Measurements from ENCODE around the gene CCDC24.

Gene CCDC24

DNA sequence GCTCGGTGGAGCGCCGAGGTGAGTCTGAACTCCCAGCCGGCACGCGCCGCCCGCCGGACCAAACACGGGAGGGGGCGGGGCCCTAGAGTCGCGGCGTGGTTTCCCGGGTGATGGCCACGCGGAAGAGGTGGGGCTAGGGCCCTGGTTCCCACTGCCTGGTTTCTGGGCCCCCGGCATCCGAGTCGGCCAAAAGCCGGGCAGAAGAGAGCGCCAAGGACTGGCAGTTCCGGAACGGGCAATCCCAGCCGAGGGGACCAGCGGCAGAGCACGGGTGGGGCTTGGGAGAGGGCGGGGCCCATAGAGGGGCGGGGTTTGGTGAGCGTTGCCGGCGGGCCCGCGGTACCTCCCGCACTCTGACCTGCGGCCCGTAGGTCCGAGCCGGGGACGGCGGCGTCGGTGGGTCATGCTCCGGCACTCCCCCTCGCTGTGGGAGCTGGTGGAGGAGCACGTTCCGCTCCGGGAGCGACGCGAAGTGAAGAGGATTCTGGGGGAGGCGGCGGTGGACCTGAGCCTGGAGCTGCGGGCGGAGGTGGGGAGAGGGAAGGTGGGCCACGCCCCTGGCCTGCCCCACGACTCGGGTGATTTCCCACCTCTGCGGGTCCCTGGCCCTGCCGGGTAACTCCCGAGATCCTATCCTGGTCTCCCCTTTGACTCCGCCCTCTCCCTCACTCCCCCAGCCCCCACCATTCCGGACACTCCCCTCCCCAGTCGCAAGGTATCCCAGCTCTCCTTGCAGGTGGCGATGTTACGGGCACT is at the start of gene CCDC24:
CCDC24 (plus strand) TSS at position 124 of the 756 bp plus-strand sequence; CDS start at position 404, 280 bp downstream.
- DNase-seq (ENCODE audit: extremely low read depth in 1 of 2, low read depth in 1 of 2), result peak; percentile 57 to 72

GRCh38 chr1:43942411-43942810 is 49.0 kb upstream of the CCDC24 start:
- no peak for DNase-seq (ENCODE audit: extremely low read depth in 1 of 2, low read depth in 1 of 2)

DNA sequence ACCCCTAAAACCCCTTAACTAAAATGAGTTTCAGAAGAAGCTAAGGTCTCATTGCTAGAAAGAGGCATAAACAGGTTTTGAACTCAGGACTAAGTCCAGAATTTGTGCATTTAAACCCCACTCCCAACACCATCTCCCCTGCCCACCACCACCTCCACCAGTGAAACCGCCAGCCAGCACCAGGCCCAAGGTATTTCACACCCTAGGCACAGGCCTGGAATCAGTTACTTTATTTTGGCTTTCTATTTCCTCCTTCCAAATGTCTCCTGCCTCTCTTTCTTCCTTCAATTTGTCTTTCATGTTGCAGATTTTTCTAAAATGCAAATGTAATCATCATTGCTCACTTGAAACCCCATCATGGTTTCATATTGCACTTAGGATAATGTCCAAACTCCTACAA is 46.5 kb upstream of the CCDC24 start:
- DNase-seq (ENCODE audit: extremely low read depth in 1 of 2, low read depth in 1 of 2), result no peak

DNA sequence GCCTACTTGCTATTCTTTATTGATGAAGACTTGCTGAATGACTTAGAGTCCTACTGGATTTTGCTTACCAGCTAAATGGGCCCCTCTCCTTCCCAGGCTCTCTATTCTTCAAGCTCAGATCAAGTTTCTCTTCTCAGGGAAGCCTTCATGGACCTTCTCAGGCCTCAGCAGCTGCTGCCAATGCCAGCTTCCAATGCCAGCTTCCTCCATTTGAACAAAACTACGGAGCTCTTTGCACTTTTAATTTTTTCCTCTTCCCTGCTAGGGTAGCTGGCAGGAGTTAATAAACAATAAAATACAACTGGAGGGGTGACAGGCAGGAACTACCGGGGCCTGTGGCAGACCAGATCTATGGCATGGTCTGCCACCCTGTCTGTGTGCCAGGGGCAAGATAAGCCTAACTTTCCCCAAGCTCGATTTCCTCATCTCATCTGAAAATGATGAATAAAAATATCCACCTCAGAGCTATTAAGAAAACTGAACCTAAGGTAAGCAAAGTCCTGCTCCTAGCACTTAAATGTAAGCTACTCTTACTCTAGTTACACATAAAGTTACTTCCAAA is 45.6 kb upstream of the CCDC24 start:
- no peak for DNase-seq (ENCODE audit: extremely low read depth in 1 of 2, low read depth in 1 of 2)

- DNase-seq (ENCODE audit: extremely low read depth in 1 of 2, low read depth in 1 of 2), result peak; percentile 90 to 93
Observed at GRCh38 chr1:43946236-43947060, 45.0 kb upstream of the CCDC24 start, which contains the start of gene IPO13. Gene IPO13 (plus strand): TSS chr1:43946950. CDS start chr1:43947601, 651 bp downstream.

DNA sequence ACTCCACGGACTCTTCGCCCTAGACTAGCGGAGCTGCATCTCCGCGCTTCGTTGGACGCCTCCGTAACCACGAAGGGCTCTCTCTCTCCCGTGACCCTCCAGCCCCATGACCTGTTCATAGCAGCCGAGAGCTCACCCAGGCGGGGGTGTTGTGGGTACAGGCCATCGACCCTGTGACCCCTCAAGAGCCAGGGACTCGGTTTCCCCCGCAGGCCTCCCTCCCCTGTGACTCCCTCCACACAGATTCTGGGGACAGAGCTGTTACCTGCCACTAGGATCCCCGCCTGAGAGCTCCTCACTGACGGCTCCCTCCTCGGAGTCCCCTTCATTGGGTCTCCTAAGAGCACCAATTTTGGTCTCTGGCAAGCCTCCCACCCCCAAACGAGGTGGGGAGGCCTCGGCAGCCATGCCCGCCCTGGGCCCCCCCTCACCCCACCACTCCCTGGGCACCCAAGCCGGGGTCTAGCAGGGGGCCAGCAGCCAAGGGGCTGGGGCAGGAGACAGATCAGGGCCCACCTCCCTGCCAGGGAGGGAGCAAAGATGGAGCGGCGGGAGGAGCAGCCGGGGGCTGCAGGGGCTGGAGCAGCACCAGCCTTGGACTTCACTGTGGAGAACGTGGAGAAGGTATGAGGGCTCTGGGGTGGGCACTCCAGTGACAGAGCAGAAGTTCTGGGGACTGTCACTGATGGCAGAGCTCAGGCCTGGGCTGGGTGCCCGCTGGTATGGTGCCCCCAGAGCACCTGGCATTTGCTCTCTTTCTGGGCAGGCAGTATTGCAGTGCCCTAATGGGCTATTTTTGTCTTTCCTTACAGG is 44.1 kb upstream of the CCDC24 start:
- DNase-seq (ENCODE audit: extremely low read depth in 1 of 2, low read depth in 1 of 2), result no peak

DNA sequence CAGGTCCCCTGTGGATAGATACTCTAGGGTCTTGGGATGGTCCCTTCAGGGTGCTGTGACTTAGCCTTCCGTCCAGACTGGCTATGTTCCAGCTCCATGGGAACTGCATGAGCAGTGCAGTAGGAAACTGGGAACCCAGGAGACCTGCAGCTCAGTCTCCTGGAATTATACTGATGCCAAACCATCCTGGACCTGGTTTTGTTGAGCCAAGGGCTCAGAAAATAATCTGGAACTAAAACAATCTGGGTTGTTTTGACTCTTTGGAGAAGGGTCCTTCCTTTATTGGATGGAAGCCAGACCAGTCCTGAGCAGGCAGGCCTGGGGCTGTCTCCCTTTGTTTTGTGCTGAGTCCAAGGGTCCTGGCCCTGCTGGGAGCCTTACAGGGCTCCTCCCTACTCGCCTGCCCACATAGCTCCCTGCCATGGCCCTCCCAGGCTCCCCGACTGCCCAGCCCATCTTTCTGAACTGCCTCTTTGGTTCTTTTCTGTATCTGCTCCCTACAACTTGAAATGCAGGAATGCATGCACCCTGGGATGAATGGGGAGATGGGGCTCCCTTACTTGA is 43.4 kb upstream of the CCDC24 start:
- no peak for DNase-seq (ENCODE audit: extremely low read depth in 1 of 2, low read depth in 1 of 2)

GRCh38 chr1:43949678-43950077 is 41.7 kb upstream of the CCDC24 start:
- DNase-seq (ENCODE audit: extremely low read depth in 1 of 2, low read depth in 1 of 2), result no peak

DNA sequence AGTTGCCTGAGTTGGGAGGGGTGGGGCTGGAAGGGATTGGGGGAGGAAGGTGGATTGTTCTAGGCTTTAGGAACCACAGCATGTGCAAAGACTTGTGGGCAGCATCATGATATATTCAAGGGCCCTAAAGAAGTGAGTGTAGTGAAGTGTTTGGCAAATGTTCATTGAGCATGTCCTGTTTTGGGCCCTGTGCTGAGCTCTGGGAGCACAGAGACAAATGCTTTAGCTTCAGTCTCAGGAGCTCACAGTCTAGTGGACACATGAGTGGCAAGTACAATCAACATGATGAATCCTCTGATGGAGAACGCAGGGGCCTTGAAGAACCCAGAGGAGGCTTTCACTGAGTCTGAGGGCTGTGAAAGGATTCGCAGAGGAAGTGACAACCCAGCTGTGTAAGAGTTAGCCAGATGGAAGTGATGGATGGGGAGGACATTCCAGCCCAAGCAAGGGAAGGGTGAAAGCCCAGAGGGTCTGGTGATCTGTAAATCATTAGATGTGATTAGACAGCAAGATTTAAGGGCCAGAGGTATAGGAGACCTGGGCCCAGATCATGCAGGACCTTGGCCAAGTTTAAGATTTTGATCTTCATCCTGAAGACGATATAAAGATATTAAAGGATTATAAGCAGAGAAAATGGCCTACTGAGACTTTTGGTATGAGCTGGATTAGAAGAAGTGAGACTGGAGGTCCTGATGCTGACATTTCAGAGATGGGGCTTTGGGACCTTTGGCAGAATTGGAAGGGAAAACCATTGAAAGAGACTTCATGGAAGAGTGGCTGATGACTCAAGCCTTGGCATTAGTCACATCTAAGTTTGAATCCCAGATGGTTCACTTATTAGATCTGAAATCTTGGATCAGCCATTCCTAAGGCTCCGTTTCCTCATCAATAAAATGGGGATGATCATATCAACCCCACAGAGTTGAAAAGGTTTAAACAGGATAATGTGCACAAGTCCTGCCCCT is 40.1 kb upstream of the CCDC24 start:
- DNase-seq (ENCODE audit: extremely low read depth in 1 of 2, low read depth in 1 of 2), result no peak

- no peak for DNase-seq (ENCODE audit: extremely low read depth in 1 of 2, low read depth in 1 of 2)
Observed at GRCh38 chr1:43952731-43953346, 38.6 kb upstream of the CCDC24 start.

GRCh38 chr1:43953361-43953760 is 38.0 kb upstream of the CCDC24 start:
- DNase-seq (ENCODE audit: extremely low read depth in 1 of 2, low read depth in 1 of 2), result no peak

GRCh38 chr1:43954036-43954435 is 37.4 kb upstream of the CCDC24 start:
- DNase-seq (ENCODE audit: extremely low read depth in 1 of 2, low read depth in 1 of 2), result no peak

DNA sequence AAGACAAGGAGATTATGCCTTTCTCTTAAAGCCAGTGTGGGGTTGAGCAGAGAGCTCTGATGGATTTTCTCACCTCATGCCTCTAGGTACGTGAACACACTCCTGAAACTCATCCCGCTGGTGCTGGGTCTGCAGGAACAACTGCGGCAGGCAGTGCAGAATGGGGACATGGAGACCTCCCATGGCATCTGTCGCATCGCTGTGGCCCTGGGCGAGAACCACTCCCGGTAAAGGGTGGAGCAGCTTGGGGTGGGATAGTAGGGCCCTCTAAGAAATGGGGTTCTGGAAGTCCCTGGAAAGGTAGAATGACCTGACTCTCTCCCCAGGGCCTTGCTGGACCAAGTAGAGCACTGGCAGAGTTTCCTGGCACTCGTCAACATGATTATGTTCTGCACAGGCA is 35.2 kb upstream of the CCDC24 start:
- DNase-seq (ENCODE audit: extremely low read depth in 1 of 2, low read depth in 1 of 2), result no peak

- DNase-seq (ENCODE audit: extremely low read depth in 1 of 2, low read depth in 1 of 2), result no peak
Observed at GRCh38 chr1:43957407-43958040, 33.9 kb upstream of the CCDC24 start.

DNA sequence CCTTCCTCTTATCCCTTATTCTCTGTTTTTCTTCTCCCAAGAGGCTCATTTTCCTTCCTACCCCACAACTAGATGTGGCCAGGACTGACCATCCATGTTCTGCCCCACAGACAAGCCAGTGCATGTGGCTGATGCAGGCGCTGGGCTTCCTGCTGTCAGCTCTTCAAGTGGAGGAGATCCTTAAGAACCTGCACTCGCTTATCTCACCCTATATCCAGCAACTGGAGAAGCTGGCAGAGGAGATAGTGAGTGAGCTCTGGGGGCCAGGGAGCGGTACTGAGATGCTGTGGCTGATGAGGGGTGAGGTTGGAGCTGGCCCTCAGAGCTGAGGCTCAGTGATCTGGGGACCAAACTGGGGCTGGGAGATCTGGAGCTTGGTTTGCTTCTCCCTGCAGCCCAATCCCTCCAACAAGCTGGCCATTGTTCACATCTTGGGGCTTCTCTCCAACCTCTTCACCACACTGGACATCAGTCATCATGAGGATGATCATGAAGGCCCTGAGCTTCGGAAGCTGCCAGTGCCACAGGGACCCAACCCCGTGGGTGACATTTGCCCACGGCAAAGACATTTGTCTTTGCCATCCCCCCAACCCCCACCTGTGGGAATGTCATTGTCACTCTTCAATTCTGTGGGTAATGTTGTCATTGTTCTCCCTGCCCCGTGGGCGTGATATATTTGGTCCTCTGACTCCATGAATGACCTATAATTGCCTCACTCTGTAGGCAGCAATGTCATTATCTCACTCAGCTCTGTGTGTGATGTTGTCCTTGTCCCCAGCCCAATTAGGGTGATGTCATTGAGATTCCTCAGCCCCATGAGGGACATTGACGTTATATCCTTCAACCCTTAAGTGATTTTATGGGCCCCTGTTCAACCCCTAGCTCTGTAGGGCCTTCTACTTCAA is 32.8 kb upstream of the CCDC24 start:
- no peak for DNase-seq (ENCODE audit: extremely low read depth in 1 of 2, low read depth in 1 of 2)

GRCh38 chr1:43960798-43961197 is 30.6 kb upstream of the CCDC24 start:
- DNase-seq (ENCODE audit: extremely low read depth in 1 of 2, low read depth in 1 of 2), result no peak

DNA sequence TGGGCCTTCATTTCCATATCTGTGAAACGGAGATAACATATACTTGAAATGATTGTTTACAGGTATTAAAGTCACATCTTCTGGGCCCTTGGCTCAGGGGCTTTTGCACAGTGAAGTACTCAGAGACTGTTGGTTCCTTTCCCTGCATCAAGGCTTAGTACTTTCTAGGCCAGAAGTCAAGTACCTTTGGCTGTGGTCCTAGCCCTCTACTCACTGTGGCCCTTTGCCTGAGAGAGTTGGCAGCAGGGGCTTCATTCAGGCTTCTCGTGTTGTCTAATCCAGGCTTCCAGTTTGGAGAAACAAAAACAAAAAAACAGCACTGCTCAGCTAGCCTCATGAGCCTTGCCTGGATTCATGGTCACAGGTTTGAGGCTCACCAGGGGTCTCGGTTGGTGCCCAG is 29.7 kb upstream of the CCDC24 start:
- no peak for DNase-seq (ENCODE audit: extremely low read depth in 1 of 2, low read depth in 1 of 2)

Data from stimulated activated CD8-positive, alpha-beta memory T cell treated with anti-CD3 and anti-CD28 coated beads, Interleukin-7, amount 100 ng/mL, for 48 hours (primary cell).